Neural progenitor cell (in vitro differentiated cells): ENCODE data around the gene RAPGEF2. TPM values are rescaled to one million over a fixed set of nuclear protein-coding genes. Genes with fewer than 3 reads are reported as not detected.

Source experiments
- DNase-seq: peaks from one replicate; pipeline ENCODE4 v3.0.0-alpha.2; 2016; ENCODE audit warnings: low spot score
- H2AFZ ChIP-seq: fragments of 200-600 bp; sonication (generic); replicated peaks from 2 replicates; pipeline ENCODE4 v1.6.1; 2016; ENCODE audit warnings: antibody characterized with exemption
- H3F3A ChIP-seq: fragments of 200-600 bp; sonication (generic); 2 replicates; pipeline ENCODE4 v1.6.1; 2016; ENCODE audit warnings: antibody characterized with exemption, low read depth
- H3K27ac ChIP-seq: fragments of 200-600 bp; sonication (generic); 2 replicates; pipeline ENCODE4 v1.5.1; 2016; ENCODE audit warnings: mild to moderate bottlenecking
- H3K27me3 ChIP-seq: fragments of 200-600 bp; sonication (generic); 2 replicates; pipeline ENCODE4 v1.6.1; 2016; ENCODE audit warnings: mild to moderate bottlenecking, moderate library complexity
- H3K36me3 ChIP-seq: fragments of 200-600 bp; sonication (generic); 2 replicates; pipeline ENCODE4 v1.5.1; 2016
- H3K4me1 ChIP-seq: fragments of 200-600 bp; sonication (generic); 2 replicates; pipeline ENCODE4 v1.6.1; 2016; ENCODE audit warnings: mixed run types
- H3K4me2 ChIP-seq: fragments of 200-600 bp; sonication (generic); 2 replicates; pipeline ENCODE4 v1.6.1; 2016
- H3K4me3 ChIP-seq: fragments of 200-600 bp; sonication (generic); 2 replicates; pipeline ENCODE4 v1.5.1; 2016
- H3K79me2 ChIP-seq: fragments of 200-600 bp; sonication (generic); 2 replicates; pipeline ENCODE4 v1.6.1; 2016; ENCODE audit warnings: low read depth
- H3K9ac ChIP-seq: fragments of 200-600 bp; sonication (generic); 2 replicates; pipeline ENCODE4 v1.6.1; 2016
- H3K9me3 ChIP-seq: fragments of 200-600 bp; sonication (generic); 2 replicates; pipeline ENCODE4 v1.5.1; 2016; ENCODE audit warnings: low read depth
- H4K20me1 ChIP-seq: fragments of 200-600 bp; sonication (generic); 2 replicates; pipeline ENCODE4 v1.6.1; 2016; ENCODE audit warnings: low read depth
- H3K27ac Mint-ChIP-seq: 3 replicates; pipeline ENCODE4 v1.8.0; 2021; ENCODE audit warnings: mixed read lengths
- H3K27me3 Mint-ChIP-seq: 2 replicates; pipeline ENCODE4 v1.8.0; 2022; ENCODE audit warnings: low read depth, mild to moderate bottlenecking, inconsistent platforms, moderate library complexity, mixed read lengths; ENCODE audit not compliant: insufficient read depth
- H3K36me3 Mint-ChIP-seq: 3 replicates; pipeline ENCODE4 v1.8.0; 2021; ENCODE audit warnings: mixed read lengths
- H3K4me1 Mint-ChIP-seq: 3 replicates; pipeline ENCODE4 v1.8.0; 2021; ENCODE audit warnings: mixed read lengths
- H3K4me3 Mint-ChIP-seq: 3 replicates; pipeline ENCODE4 v1.8.0; 2021; ENCODE audit warnings: mild to moderate bottlenecking, moderate library complexity, mixed read lengths
- H3K9me3 Mint-ChIP-seq: 3 replicates; pipeline ENCODE4 v1.8.0; 2020; ENCODE audit warnings: mixed read lengths
- CTCF ChIP-seq: fragments of 200-600 bp; sonication (generic); IDR thresholded peaks from 2 replicates; pipeline ENCODE4 v1.5.1; 2017; ENCODE audit warnings: antibody characterized with exemption, mild to moderate bottlenecking
- EZH2 ChIP-seq: fragments of 200-600 bp; sonication (generic); IDR thresholded peaks from 2 replicates; pipeline ENCODE4 v1.6.1; 2017; ENCODE audit warnings: antibody characterized with exemption, mild to moderate bottlenecking, moderate library complexity
- EZH2phosphoT487 ChIP-seq: fragments of 200-600 bp; sonication (generic); IDR thresholded peaks from 2 replicates; pipeline ENCODE4 v1.6.1; 2017; ENCODE audit warnings: antibody characterized with exemption
- total RNA-seq: library from RNA; depleted of rRNA; stranded (reverse); fragments of >200 nt; gene quantifications from 2 replicates; pipeline ENCODE4 v1.2.3, GENCODE V29; 2015; ENCODE audit warnings: low replicate concordance

Gene RAPGEF2
- total RNA-seq, 1 donor from 2014 or later = 70.4 TPM

DNA sequence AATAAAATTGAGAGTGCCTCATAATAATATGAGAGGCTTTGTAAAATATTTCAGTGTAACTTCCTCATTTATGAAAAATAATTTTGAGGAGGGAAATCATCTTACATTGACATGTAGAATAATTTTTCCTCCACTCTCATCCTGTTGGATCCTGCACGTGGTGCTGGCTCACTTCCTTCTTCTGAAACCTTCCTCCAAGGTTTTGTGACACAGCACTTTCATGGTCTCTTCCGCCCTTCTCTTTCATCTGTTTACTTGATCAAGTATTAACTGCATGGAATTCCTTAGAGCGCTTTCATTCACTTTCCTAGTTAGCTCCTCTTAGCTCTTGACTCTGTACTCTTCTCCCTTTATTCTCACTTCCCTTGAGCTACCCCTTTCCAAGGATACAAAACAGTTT is 246.5 kb downstream of the RAPGEF2 start:
- no peak overlapping the region for H3K9ac ChIP-seq
- H3K79me2 ChIP-seq = no peaks in the 10 kb centered on the region
- H4K20me1 ChIP-seq = no peaks in the 10 kb centered on the region
- TF ChIP-seq EZH2phosphoT487 (no peak), EZH2 (no peak), CTCF (no peak)
- peaks cover 49% of the 10 kb centered on the region for H3K36me3 Mint-ChIP-seq
- no peak overlapping the region for H3K27ac ChIP-seq
- no peaks in the 10 kb centered on the region for H3K27me3 ChIP-seq
- H3K27ac Mint-ChIP-seq = no peak overlapping the region
- H3F3A ChIP-seq = no peaks in the 10 kb centered on the region
- no peaks in the 10 kb centered on the region for H3K9me3 ChIP-seq
- no peak overlapping the region for H3K4me3 ChIP-seq
- H3K27me3 Mint-ChIP-seq = peaks cover 2% of the 10 kb centered on the region
- no peak overlapping the region for H3K4me2 ChIP-seq
- no peaks in the 10 kb centered on the region for H3K4me1 Mint-ChIP-seq
- no peaks in the 10 kb centered on the region for H3K4me1 ChIP-seq
- H3K9me3 Mint-ChIP-seq = no peaks in the 10 kb centered on the region
- H3K36me3 ChIP-seq = peaks cover 8% of the 10 kb centered on the region
- H2AFZ ChIP-seq = no peak overlapping the region
- H3K4me3 Mint-ChIP-seq = no peak overlapping the region
- no peak for DNase-seq

- H3K4me3 ChIP-seq = no peak overlapping the region
- H3K79me2 ChIP-seq = no peaks in the 10 kb centered on the region
- Mint-ChIP-seq H3K9me3 (no peaks in the 10 kb centered on the region), H3K4me3 (no peak overlapping the region), H3K27me3 (peaks cover 5% of the 10 kb centered on the region), H3K27ac (no peak overlapping the region), H3K36me3 (peaks cover 50% of the 10 kb centered on the region), H3K4me1 (no peaks in the 10 kb centered on the region)
- no peak for DNase-seq
- peaks cover 8% of the 10 kb centered on the region for H3K36me3 ChIP-seq
- TF ChIP-seq EZH2 (no peak), EZH2phosphoT487 (no peak), CTCF (no peak)
- H3F3A ChIP-seq = no peaks in the 10 kb centered on the region
- no peak overlapping the region for H2AFZ ChIP-seq
- H4K20me1 ChIP-seq = no peaks in the 10 kb centered on the region
- no peak overlapping the region for H3K27ac ChIP-seq
- no peaks in the 10 kb centered on the region for H3K4me1 ChIP-seq
- no peaks in the 10 kb centered on the region for H3K27me3 ChIP-seq
- H3K4me2 ChIP-seq = no peak overlapping the region
- H3K9ac ChIP-seq = no peak overlapping the region
- H3K9me3 ChIP-seq = no peaks in the 10 kb centered on the region
Measured at GRCh38 chr4:159352609-159353008, 249.7 kb downstream of the RAPGEF2 start.

GRCh38 chr4:159353422-159354116 is 250.7 kb downstream of the RAPGEF2 start:
- Histone ChIP-seq H3K4me3 (no peak overlapping the region), H3K9ac (no peak overlapping the region), H3K79me2 (no peaks in the 10 kb centered on the region), H3K9me3 (no peaks in the 10 kb centered on the region), H3F3A (no peaks in the 10 kb centered on the region), H3K27me3 (no peaks in the 10 kb centered on the region), H2AFZ (no peak overlapping the region), H3K36me3 (peaks cover 8% of the 10 kb centered on the region), H3K4me1 (no peaks in the 10 kb centered on the region), H3K4me2 (no peak overlapping the region), H4K20me1 (no peaks in the 10 kb centered on the region), H3K27ac (no peak overlapping the region)
- DNase-seq = no peak
- Mint-ChIP-seq H3K27ac (no peak overlapping the region), H3K4me1 (no peaks in the 10 kb centered on the region), H3K9me3 (no peaks in the 10 kb centered on the region), H3K27me3 (peaks cover 5% of the 10 kb centered on the region), H3K36me3 (peaks cover 43% of the 10 kb centered on the region), H3K4me3 (no peak overlapping the region)
- no peak for TF ChIP-seq CTCF
